GM18507 (cell line): Measurements from ENCODE around the gene C3orf52.
A peak's percentile ranks its signal among the peaks of the same experiment; 100 is the strongest.
"Not testable (repeated sequence)": the region's sequence is repeated elsewhere in the genome, so short reads cannot be mapped to it uniquely, and the experiment has no call there.

Source experiments
- DNase-seq: peaks from one replicate; pipeline ENCODE4 v3.0.0; 2011; ENCODE audit warnings: low read depth; ENCODE audit not compliant: insufficient read length; ENCODE audit errors: extremely low spot score
- FAIRE-seq: peaks from 2 replicates; lab custom pipeline; 2011; peaks lifted over from hg19 to GRCh38; lab: Jason Lieb, UNC

C3orf52 gene, protein sequence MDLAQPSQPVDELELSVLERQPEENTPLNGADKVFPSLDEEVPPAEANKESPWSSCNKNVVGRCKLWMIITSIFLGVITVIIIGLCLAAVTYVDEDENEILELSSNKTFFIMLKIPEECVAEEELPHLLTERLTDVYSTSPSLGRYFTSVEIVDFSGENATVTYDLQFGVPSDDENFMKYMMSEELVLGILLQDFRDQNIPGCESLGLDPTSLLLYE

DNA sequence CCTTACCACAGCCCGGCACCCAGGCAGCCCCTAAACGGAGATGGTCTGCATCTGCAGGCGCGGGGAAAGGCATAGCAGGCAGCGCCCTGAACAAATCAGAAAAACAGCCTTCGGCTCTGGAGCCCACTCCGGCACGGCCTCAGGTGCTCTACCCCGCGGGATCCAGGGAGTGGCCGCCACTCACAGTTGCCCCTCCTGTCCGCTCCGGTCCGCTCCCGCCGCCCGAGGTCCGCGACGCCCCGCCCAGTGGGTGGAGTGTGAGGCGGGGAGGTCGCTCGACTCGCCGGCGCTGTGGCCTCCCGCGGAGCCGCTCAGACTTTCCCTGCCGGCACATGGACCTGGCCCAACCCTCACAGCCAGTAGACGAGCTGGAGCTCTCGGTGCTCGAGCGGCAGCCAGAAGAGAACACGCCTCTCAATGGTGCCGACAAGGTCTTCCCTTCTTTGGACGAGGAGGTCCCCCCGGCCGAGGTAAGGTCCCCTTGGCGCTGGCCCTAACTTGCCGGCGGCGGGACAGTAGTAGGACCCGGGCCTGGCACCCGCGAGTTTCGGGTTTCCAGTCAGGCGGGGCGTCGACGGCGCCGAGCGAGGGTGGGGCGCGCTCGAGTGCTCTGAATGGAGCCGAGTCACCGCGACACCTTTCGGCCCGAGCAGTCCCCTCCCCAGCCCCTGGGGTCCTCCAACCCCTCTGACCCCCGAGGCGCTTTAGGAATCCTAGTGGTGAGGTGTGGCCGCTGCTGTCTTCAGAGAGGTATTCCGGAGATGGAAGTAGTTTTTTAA lies at the start of gene C3orf52:
C3orf52 (plus strand) TSS at position 314 of the 779 bp plus-strand sequence; CDS start at position 333, 19 bp downstream.
- DNase-seq (peak; percentile 56), FAIRE-seq (peak; percentile 56)

DNA sequence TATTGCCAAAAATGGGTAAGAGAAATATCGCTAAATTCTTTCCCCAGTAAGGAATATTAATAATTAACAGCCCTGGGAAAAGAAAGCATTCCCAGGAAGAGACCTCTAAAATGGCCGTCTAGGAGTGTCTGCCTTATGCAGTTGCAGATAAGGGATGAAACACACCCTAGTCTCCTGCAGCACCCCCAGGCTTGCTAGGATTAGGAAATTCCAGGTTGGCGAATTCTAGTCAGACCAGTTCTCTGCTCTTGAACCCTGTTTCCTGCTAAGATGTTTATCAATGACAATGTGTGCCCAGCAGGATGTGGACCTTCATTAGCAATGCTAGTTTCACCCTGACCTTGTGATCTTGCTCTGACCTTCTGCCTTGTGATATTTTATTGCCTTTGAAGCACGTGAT lies 49.0 kb upstream of the C3orf52 start:
- DNase-seq, FAIRE-seq: not testable (repeated sequence)

DNA sequence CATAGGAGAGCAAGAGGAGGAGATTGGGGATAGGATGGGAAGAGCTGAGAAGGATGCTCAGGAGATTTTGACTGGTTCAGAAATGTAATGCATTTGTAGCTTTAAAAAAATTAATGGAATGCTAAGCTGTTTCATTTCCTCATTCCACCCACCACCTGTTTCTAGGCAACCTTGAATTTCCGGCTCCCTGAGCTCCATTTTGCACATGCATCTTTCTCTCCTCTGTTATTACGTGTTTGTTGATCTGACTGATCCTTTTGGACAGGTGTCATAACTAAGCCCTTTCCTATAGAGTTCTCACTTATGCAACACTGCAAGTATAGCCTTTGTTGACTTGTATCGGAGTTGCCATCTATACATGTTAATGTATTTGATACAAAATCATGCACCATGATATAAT lies 47.3 kb upstream of the C3orf52 start:
- DNase-seq (peak; percentile 7), FAIRE-seq (peak; percentile 9)

DNA sequence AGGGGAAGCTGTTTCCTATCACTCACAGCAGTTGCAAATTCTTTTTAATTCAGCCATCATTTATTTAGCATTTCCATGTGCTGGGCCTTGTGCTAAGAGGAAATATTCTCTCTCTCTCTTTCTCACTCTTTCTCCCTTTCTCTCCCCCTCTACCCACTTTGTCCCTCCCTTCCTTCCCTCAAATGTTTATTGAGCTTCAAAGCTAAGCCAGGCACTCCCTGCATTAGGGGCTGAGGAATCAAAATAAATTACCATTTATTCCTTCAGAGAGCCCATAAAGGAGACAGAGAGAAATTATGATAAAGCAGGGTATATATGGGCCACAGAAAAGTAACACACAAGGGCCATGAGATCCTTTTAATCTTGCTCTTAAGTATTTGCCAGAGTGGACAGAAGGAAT lies 44.9 kb upstream of the C3orf52 start:
- DNase-seq (no peak), FAIRE-seq (no peak)

DNA sequence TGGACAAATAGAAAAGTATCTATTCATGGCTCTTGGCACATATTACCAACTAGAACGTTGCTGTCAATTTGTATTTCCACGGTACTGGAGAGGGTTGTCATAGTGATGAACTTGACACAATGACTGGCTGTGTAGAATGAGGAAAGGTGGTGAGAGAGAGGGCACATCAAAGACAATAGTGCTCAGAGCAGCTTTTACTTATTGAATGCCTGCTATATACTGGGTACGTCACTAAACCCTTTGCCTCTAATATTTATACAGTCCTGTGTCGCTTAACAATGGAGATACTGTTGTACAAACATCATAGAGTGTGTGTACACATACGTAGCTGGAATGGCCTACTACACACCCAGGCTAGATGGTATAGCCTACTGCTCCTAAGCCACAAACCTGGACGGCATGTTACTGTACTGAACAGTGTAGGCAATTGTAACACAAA lies 43.3 kb upstream of the C3orf52 start:
- FAIRE-seq (no peak), DNase-seq (no peak)

DNA sequence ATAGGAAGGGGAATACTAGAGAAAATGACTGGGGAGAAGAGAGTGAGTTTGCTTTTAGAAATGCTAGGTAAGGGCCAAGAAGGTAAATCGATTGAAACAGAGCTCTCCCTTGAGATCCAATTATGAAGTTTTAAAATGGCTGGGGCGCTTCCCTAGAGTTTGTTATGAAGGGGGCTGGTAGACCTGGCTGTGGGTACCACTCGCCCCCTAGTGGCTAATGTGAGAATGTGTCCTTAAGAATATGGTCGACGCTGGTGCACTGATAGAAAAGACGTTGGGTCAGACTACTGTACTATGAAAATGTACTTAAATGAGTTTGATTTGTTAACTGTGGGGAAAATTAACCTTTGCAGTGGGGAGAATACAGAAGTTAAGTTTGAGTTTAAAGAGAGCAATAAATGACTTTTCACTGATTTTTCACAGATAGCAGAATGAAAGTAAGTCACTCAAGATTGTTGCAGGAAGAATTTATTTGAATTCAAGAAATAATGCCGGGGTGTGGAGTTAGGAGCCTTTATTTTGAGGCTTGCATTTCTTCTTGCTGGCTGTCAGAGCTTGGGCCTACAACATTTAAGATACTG lies 42.5 kb upstream of the C3orf52 start:
- peak; percentile 83 for FAIRE-seq
- DNase-seq: peak; percentile 50

DNA sequence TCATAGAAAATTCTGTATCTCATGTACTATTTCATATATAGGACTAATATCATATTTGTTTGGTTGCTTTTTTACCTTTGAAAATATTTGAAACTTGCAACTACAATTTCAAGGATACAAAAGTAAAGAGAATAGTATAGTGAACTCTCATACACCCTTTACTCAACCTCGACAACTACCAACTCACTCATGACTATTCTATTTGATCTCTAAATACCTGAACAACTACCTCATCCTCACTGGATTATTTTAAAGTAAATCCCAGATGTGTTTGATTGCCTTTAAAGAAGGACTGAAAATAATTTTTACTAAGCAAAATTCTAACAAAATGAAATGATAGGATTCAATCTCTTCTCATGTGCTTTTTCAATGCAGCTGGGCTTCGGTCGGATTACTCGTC lies 39.6 kb upstream of the C3orf52 start:
- FAIRE-seq: no peak
- no peak for DNase-seq

DNA sequence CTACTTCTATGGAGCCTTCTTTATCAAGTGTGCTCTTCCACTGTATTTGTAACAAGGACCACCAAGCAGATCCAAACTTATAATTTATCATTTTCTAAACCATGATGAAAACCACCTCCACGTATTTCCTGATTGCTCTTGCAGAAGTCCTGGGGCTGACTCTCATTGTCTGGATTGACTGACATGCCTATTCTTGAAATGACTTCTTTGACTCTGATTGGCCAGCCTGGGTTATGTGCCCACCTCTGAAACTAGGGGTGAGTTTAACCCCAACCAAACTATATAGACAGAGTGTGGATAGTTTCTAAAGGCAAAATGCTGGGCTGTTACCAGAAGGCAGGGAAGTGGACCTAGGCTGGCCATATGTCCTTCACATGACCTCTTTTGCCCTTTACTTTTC lies 38.9 kb upstream of the C3orf52 start:
- FAIRE-seq (no peak), DNase-seq (no peak)

DNA sequence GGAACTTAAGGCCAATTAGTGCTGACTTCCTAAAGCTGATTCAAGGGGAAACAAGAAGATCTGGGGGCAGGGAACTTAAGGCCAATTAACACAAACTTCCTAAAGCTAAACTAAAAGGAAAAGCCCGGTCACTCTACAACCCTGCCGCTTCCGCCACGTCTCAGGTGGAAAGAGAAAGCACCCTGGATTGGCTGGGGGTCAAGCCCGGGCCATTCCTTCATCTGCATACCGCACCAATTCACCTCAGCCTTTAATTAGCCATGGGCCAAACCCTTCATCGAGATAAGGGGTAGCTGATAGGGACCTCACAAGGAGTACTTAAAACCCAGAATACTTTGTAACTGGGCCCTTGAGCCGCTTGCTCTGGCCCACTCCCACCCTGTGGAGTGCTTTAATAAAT lies 37.3 kb upstream of the C3orf52 start:
- no peak for FAIRE-seq

DNA sequence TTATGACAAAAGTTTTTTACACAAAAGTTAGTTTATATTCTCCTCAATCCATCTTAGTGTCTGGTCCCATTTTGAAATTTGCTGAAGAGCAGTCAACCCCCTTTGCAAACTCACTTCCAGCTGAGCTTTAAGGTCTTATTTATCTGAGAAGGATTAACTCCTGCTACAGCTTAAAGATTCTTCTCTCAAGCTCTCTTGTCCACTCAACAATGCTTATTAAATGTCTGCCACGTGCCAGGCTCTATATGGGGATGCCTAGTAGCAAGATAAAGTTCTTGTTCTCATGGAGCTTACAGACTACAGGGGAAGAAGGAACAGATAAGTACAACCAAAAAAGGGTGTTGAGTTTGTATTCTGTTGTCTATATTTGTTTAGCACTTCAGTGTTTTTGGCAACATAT lies 33.0 kb upstream of the C3orf52 start:
- DNase-seq: no peak
- FAIRE-seq: no peak

More for the DNA sequence above, 37.3 kb upstream of the C3orf52 start:
- no peak for DNase-seq

DNA sequence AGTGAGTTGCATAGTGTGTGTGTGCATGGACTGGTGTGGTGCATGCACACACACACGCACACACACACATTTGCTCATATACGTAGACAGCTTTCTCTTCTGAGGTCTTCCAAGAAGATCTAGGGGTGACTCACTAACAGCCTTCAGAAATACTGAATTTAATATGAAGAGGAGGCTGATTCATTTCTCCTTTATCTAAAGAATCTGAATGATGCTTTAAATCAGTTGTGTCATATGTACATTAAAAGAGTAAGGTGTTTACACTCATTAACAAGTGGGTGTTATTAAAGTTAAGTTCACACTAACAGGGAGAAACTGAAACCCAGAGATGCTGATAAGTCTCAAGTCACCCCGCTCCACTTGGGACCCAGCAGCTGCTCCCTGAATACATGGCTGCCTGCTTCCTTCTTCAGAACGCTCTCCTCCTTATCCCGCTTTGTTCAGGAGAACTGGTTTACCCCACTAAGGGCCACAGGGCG lies 29.7 kb upstream of the C3orf52 start:
- DNase-seq (no peak), FAIRE-seq (no peak)

DNA sequence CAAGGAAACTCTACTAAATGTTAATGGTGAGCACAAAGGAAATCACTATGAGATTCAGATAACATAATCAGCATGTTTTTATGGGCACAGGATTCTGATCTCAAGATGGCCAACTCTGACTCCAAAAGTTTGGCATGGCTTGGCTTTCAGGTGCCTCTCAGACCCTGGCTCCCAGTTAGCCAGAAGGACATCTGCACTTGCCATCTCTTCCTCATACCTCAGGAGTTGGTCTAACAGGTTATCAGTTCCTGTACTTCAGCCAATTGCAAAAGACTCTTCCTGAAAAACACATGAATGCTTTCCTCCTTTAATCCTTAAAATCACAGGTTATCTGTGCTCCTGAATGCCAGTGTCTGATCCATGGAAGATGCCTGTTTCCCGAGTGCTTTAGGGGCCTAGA lies 26.7 kb upstream of the C3orf52 start:
- DNase-seq (no peak), FAIRE-seq (no peak)

DNA sequence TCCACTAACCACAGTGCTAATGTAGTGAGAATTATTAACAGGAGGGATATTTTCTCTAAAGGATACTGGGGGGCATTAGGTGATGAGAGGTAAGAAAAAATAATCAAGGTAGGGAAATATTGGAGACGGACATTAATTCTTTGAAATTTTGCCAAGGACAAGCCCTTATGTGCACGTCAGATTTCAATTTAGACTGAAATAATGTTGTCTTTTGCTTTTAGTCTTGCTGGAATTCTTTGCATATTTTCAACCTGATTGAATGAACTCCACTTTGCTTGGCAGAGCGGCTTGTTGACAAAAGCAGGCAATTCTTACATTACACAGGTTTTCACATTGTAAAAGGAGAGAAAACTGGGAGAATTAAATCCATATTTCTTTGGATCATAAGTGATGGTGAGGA lies 25.0 kb upstream of the C3orf52 start:
- no peak for FAIRE-seq
- no peak for DNase-seq

DNA sequence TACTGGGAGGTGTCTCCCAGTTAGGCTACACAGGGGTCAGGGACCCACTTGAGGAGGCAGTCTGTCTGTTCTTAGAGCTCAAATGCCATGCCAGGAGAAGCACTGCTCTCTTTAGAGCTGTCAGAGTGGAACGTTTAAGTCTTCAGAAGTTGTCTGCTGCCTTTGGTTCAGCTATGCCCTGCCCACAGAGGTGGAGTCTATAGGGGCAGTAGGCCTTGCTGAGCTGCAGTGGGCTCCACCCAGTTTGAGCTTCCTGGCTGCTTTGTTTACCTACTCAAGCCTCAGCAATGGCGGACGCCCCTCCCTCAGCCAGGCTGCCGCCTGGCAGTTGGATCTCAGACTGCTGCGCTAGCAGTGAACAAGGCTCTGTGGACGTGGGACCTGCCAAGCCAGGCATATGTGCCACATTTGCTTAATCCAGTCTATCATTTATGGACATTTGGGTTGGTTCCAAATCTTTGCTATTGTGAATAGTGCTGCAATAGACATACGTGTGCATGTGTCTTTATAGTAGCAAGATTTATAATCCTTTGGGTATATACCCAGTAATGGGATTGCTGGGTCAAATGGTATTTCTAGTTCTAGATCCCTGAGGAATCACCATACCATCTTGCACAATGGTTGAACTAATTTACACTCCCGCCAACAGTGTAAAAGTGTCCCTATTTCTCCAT lies 13.7 kb upstream of the C3orf52 start:
- FAIRE-seq, DNase-seq: not testable (repeated sequence)

DNA sequence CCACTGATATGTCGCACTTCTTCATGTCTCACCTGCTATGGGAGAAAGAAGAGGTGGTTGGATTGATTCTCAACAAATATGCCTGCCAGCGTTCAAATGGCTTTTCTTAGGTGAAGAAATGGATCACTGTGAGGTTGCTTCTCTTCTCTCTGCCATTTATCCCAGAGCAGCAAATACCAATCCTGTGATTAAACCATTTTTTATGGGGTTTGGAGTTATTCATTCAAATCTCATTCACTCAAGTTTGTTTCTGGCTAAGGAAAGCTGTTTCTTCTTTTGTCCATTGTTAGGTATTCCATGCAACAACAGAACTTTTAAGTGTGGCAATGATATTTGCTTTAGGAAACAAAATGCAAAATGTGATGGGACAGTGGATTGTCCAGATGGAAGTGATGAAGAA lies 12.2 kb upstream of the C3orf52 start:
- DNase-seq (no peak), FAIRE-seq (no peak)

DNA sequence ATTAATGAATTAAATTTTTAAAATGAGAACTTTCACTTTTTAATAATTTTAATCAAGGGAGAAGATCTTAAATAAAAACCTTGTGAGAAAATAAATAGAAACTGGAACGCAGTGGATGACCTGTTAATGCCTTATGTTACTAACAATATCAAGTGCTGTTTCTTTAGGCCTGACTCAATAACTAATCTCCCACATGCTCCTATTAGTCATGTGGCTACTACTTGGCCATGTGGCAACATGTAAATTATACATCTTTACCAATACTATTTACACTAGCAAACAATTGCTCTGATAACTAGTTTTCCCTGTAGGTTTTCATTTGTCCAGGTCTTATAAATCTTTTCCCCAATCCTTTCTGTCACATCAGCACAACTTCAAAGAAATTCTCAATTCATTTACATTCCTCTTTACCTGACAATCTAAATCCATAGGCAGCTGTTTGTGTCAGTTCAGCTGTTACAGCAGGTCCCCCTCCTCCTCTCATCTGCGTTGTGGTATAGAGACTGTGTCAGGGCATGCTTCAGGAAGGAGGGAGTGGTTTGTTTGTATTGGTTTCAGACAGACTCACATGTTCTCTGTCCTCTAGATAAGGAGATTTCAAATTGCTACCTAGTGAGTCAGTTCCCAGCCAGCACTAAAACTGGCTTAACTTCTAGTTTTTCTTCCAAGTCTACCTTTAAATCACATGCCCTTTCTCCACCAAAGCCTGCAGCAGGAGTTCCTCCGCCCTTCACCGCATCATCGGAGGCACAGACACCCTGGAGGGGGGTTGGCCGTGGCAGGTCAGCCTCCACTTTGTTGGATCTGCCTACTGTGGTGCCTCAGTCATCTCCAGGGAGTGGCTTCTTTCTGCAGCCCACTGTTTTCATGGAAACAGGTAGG lies 11.3 kb upstream of the C3orf52 start:
- DNase-seq (no peak), FAIRE-seq (no peak)

DNA sequence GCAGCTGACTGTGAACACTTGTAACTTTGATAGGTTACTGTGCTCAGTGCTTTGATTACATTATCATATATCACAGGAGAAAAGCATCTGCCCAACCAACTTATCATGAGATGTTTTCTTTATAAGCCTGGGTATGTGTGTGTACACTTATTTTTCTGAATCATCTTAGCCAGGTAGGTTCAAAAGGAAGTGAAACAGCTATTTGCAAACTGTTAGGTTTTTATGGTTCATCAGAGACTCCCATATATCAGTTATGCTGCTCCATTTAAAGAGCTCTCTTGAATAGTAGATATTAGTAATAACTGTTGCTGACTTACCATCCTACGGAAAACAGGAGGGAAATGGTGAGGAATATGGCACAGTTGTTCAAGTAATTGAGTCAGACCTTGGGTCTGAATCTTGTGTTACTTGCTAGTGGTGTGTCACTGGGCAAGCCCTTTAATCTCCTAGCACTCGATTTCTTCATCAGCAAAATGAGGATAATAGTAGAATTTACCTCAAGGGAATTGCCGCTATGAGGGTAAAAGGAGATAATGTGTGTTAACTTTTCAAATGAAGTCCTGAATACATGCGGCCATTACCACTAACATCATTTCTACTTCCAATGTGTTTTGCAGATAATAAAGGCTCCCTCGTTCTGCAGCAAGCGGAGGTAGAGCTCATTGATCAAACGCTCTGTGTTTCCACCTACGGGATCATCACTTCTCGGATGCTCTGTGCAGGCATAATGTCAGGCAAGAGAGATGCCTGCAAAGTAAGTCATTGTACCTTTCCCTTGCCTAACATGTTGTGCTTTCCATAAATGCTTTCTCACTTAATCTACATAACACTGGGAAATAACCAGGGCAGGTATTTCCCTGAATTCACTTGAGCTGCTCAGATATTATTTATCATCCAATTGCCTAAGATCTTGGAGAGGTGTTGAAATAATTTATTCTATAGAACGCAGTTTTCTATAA lies 7.8 kb upstream of the C3orf52 start:
- no peak for FAIRE-seq
- DNase-seq: no peak

DNA sequence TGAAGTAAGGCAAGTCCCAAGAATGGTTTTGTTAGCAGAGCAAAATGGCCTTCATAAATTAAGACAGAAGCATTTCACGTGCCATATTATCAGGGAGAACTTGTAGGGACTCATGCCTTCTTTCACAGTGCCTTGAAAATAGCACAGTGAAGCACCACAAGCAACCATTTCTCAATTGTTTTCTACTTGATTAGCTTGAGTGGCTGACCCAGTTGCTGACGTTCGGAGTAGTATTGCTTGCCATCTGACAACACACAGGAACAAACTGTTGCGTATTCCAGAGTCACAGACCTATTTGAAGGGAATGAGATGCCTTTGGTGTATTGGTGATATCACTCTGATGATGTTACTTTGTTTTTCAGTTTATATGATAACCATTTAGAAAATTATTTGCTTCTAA lies 3.0 kb upstream of the C3orf52 start:
- FAIRE-seq (no peak), DNase-seq (no peak)
